Astrocyte (in vitro differentiated cells and primary cell): ENCODE measurements around the gene PKP1. TPM values are rescaled to one million over a fixed set of nuclear protein-coding genes. Genes with fewer than 3 reads are reported as not detected.

Experiments
- DNase-seq: peaks from one replicate; pipeline ENCODE4 v3.0.0-alpha.2; 2010; ENCODE audit warnings: low read depth
- FAIRE-seq: peaks from 2 replicates; lab custom pipeline; 2011; peaks lifted over from hg19 to GRCh38; lab: Jason Lieb, UNC
- H2AFZ ChIP-seq: 2 replicates; pipeline ENCODE4 v1.6.0; 2012; ENCODE audit warnings: low read depth, low read length, inconsistent platforms
- H3K27ac ChIP-seq: 2 replicates; pipeline ENCODE4 v1.5.1; 2011; ENCODE audit warnings: low read depth, low read length, inconsistent platforms
- H3K27me3 ChIP-seq: 2 replicates; pipeline ENCODE4 v1.6.0; 2011; ENCODE audit warnings: low read length, inconsistent platforms; ENCODE audit not compliant: insufficient read depth
- H3K36me3 ChIP-seq: 2 replicates; pipeline ENCODE4 v1.5.1; 2011; ENCODE audit warnings: low read length, inconsistent platforms; ENCODE audit not compliant: insufficient read depth
- H3K4me1 ChIP-seq: 2 replicates; pipeline ENCODE4 v1.5.1; 2011; ENCODE audit warnings: low read length, inconsistent platforms; ENCODE audit not compliant: insufficient read depth
- H3K4me2 ChIP-seq: 2 replicates; pipeline ENCODE4 v1.6.0; 2012; ENCODE audit warnings: low read length, inconsistent platforms
- H3K4me3 ChIP-seq: 2 replicates; pipeline ENCODE4 v1.5.1; 2011; ENCODE audit warnings: low read depth, mild to moderate bottlenecking, low read length, inconsistent platforms; ENCODE audit not compliant: insufficient read depth
- H3K79me2 ChIP-seq: 2 replicates; pipeline ENCODE4 v1.6.0; 2012; ENCODE audit warnings: mild to moderate bottlenecking, low read length, inconsistent platforms; ENCODE audit not compliant: insufficient read depth
- H3K9ac ChIP-seq: 2 replicates; pipeline ENCODE4 v1.6.0; 2012; ENCODE audit warnings: mild to moderate bottlenecking, low read length, inconsistent platforms
- H3K9me3 ChIP-seq: 2 replicates; pipeline ENCODE4 v1.5.1; 2012; ENCODE audit warnings: low read depth, mild to moderate bottlenecking, low read length, inconsistent platforms; ENCODE audit not compliant: insufficient read depth
- H4K20me1 ChIP-seq: 2 replicates; pipeline ENCODE4 v1.6.0; 2012; ENCODE audit warnings: low read length, inconsistent platforms; ENCODE audit not compliant: insufficient read depth
- H3K27ac Mint-ChIP-seq: one replicate; pipeline ENCODE4 v1.8.0; 2021; ENCODE audit warnings: mild to moderate bottlenecking, mixed read lengths; ENCODE audit not compliant: unreplicated experiment
- H3K27me3 Mint-ChIP-seq: one replicate; pipeline ENCODE4 v1.8.0; 2021; ENCODE audit warnings: low read depth, mixed read lengths; ENCODE audit not compliant: unreplicated experiment
- H3K36me3 Mint-ChIP-seq: one replicate; pipeline ENCODE4 v1.8.0; 2021; ENCODE audit warnings: low read depth, mixed read lengths; ENCODE audit not compliant: unreplicated experiment
- H3K4me1 Mint-ChIP-seq: one replicate; pipeline ENCODE4 v1.8.0; 2021; ENCODE audit warnings: low read depth, mixed read lengths; ENCODE audit not compliant: unreplicated experiment
- H3K4me3 Mint-ChIP-seq: one replicate; pipeline ENCODE4 v1.8.0; 2021; ENCODE audit warnings: mild to moderate bottlenecking, moderate library complexity, mixed read lengths; ENCODE audit not compliant: unreplicated experiment
- H3K9me3 Mint-ChIP-seq: one replicate; pipeline ENCODE4 v1.8.0; 2021; ENCODE audit warnings: mild to moderate bottlenecking, mixed read lengths; ENCODE audit not compliant: unreplicated experiment
- EZH2 ChIP-seq: IDR thresholded peaks from 2 replicates; pipeline ENCODE4 v1.6.1; 2012; ENCODE audit warnings: mild to moderate bottlenecking, low read length, inconsistent platforms; ENCODE audit not compliant: insufficient read depth
- total RNA-seq: library from RNA; stranded (reverse); gene quantifications from 2 replicates; pipeline ENCODE4 v1.2.1, GENCODE V29; 2021
- TF ChIP-seq, protein P1 (sequence below): IDR thresholded peaks from 2 replicates; pipeline ENCODE4 v1.5.1; 2011; ENCODE audit warnings: low read depth, mild to moderate bottlenecking, inconsistent platforms, low read length, moderate library complexity; ENCODE audit not compliant: insufficient read depth

Gene PKP1
- total RNA-seq, 1 donor from 2014 or later = 0.07 TPM

DNA sequence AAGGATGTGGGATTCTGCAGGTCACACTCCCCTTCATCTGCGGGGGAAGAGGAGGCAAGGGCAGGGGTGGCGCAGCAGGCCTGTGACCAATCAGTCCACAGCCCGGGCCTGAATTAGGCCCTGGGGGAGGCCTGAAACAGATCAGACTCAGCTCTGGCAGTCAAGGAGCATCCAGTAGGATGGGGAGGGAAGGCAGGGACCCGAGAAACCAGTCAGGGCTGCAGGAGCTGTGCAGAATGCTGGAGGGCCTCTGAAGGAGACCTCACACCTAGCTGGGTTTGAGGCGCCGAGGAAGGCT, 81.5 kb downstream of the PKP1 start:
- FAIRE-seq (no peak), DNase-seq (no peak)
- no peaks in the 10 kb centered on the region for H3K9me3 ChIP-seq
- H2AFZ ChIP-seq = no peak overlapping the region
- no peak overlapping the region for H3K4me3 ChIP-seq
- peaks cover 56% of the 10 kb centered on the region for H3K27me3 Mint-ChIP-seq
- H3K36me3 ChIP-seq = no peaks in the 10 kb centered on the region
- H3K9me3 Mint-ChIP-seq = peaks cover 2% of the 10 kb centered on the region
- no peak overlapping the region for H3K4me3 Mint-ChIP-seq
- H3K9ac ChIP-seq = no peak overlapping the region
- H4K20me1 ChIP-seq = no peaks in the 10 kb centered on the region
- peaks cover 4% of the 10 kb centered on the region for H3K36me3 Mint-ChIP-seq
- no peak for TF ChIP-seq EZH2
- TF ChIP-seq, protein P1, sequence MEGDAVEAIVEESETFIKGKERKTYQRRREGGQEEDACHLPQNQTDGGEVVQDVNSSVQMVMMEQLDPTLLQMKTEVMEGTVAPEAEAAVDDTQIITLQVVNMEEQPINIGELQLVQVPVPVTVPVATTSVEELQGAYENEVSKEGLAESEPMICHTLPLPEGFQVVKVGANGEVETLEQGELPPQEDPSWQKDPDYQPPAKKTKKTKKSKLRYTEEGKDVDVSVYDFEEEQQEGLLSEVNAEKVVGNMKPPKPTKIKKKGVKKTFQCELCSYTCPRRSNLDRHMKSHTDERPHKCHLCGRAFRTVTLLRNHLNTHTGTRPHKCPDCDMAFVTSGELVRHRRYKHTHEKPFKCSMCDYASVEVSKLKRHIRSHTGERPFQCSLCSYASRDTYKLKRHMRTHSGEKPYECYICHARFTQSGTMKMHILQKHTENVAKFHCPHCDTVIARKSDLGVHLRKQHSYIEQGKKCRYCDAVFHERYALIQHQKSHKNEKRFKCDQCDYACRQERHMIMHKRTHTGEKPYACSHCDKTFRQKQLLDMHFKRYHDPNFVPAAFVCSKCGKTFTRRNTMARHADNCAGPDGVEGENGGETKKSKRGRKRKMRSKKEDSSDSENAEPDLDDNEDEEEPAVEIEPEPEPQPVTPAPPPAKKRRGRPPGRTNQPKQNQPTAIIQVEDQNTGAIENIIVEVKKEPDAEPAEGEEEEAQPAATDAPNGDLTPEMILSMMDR = no peak
- H3K4me2 ChIP-seq = no peak overlapping the region
- H3K4me1 ChIP-seq = no peaks in the 10 kb centered on the region
- no peaks in the 10 kb centered on the region for H3K79me2 ChIP-seq
- H3K4me1 Mint-ChIP-seq = no peaks in the 10 kb centered on the region
- no peak overlapping the region for H3K27ac ChIP-seq
- H3K27me3 ChIP-seq = peaks cover 18% of the 10 kb centered on the region
- no peak overlapping the region for H3K27ac Mint-ChIP-seq

GRCh38 chr1:201365251-201365650, 81.9 kb downstream of the PKP1 start:
- no peak overlapping the region for H3K27ac ChIP-seq
- H3K36me3 Mint-ChIP-seq = peaks cover 4% of the 10 kb centered on the region
- DNase-seq (no peak), FAIRE-seq (no peak)
- no peak overlapping the region for H3K9ac ChIP-seq
- H3K4me1 Mint-ChIP-seq = no peaks in the 10 kb centered on the region
- H3K36me3 ChIP-seq = no peaks in the 10 kb centered on the region
- no peak overlapping the region for H3K4me2 ChIP-seq
- H3K27ac Mint-ChIP-seq = no peak overlapping the region
- H3K27me3 Mint-ChIP-seq = peaks cover 54% of the 10 kb centered on the region
- no peak overlapping the region for H3K4me3 ChIP-seq
- peaks cover 22% of the 10 kb centered on the region for H3K27me3 ChIP-seq
- H3K4me1 ChIP-seq = no peaks in the 10 kb centered on the region
- H3K9me3 Mint-ChIP-seq = peaks cover 2% of the 10 kb centered on the region
- H3K9me3 ChIP-seq = no peaks in the 10 kb centered on the region
- no peak overlapping the region for H3K4me3 Mint-ChIP-seq
- no peaks in the 10 kb centered on the region for H4K20me1 ChIP-seq
- H2AFZ ChIP-seq = no peak overlapping the region
- H3K79me2 ChIP-seq = no peaks in the 10 kb centered on the region
- TF ChIP-seq, protein P1 = no peak
- no peak for TF ChIP-seq EZH2

GRCh38 chr1:201366696-201367095, 83.4 kb downstream of the PKP1 start:
- Mint-ChIP-seq H3K36me3 (peaks cover 4% of the 10 kb centered on the region), H3K4me3 (no peak overlapping the region), H3K4me1 (peaks cover 3% of the 10 kb centered on the region), H3K27me3 (peaks cover 63% of the 10 kb centered on the region), H3K9me3 (peaks cover 5% of the 10 kb centered on the region), H3K27ac (no peak overlapping the region)
- TF ChIP-seq, protein P1 = no peak
- no peak for TF ChIP-seq EZH2
- Histone ChIP-seq H3K4me3 (no peak overlapping the region), H3K27ac (no peak overlapping the region), H4K20me1 (no peaks in the 10 kb centered on the region), H3K4me1 (no peaks in the 10 kb centered on the region), H3K27me3 (peaks cover 35% of the 10 kb centered on the region), H3K79me2 (no peaks in the 10 kb centered on the region), H3K4me2 (no peak overlapping the region), H3K9ac (no peak overlapping the region), H3K36me3 (no peaks in the 10 kb centered on the region), H3K9me3 (no peaks in the 10 kb centered on the region), H2AFZ (no peak overlapping the region)
- no peak for FAIRE-seq
- DNase-seq = no peak
